Nephron (organoid): ENCODE measurements around the gene PCSK5.

Experiments
- H3K27ac Mint-ChIP-seq, 3 experiments: 2 replicates each; pipeline ENCODE4 v1.8.0; 2020; ENCODE audit warnings: mixed read lengths in 3 of 3, mild to moderate bottlenecking in 2 of 3, moderate library complexity in 1 of 3
- H3K27me3 Mint-ChIP-seq: 2 replicates; pipeline ENCODE4 v1.8.0; 2021; ENCODE audit warnings: low read depth, mild to moderate bottlenecking, moderate library complexity, mixed read lengths
- H3K36me3 Mint-ChIP-seq: 2 replicates; pipeline ENCODE4 v1.8.0; 2020; ENCODE audit warnings: low read depth, mixed read lengths
- H3K4me1 Mint-ChIP-seq: 2 replicates; pipeline ENCODE4 v1.8.0; 2020; ENCODE audit warnings: mixed read lengths
- H3K4me3 Mint-ChIP-seq, 3 experiments: 2 replicates each; pipeline ENCODE4 v1.8.0; 2020; ENCODE audit warnings: mild to moderate bottlenecking in 3 of 3, mixed read lengths in 3 of 3, moderate library complexity in 2 of 3
- H3K9me3 Mint-ChIP-seq: 2 replicates; pipeline ENCODE4 v1.8.0; 2020; ENCODE audit warnings: mixed read lengths
- CTCF ChIP-seq, 3 experiments: fragments of 200-600 bp; sonication (generic); IDR thresholded peaks; one replicate each; pipeline ENCODE4 v1.5.0; 2021; ENCODE audit warnings: antibody characterized with exemption in 3 of 3; ENCODE audit not compliant: unreplicated experiment in 3 of 3

Gene PCSK5

GRCh38 chr9:76181781-76182180, 291.3 kb downstream of the PCSK5 start:
- Mint-ChIP-seq H3K36me3 (peaks cover 51% of the 10 kb centered on the region), H3K4me1 (peaks cover 3% of the 10 kb centered on the region), H3K27ac (no peak overlapping the region), H3K4me3 (no peak overlapping the region), H3K27me3 (no peaks in the 10 kb centered on the region), H3K9me3 (no peaks in the 10 kb centered on the region)
- no peak for TF ChIP-seq CTCF (IDR thresholded peaks at IDR 0.05; ENCODE audit: unreplicated experiment in 3 of 3)

- no peak for TF ChIP-seq CTCF (IDR thresholded peaks at IDR 0.05; ENCODE audit: unreplicated experiment in 3 of 3)
- Mint-ChIP-seq H3K4me1 (peaks cover 15% of the 10 kb centered on the region), H3K4me3 (no peak overlapping the region), H3K27me3 (no peaks in the 10 kb centered on the region), H3K27ac (no peak overlapping the region), H3K9me3 (no peaks in the 10 kb centered on the region), H3K36me3 (peaks cover 60% of the 10 kb centered on the region)
Measured at GRCh38 chr9:76185432-76185831, 295.0 kb downstream of the PCSK5 start.

GRCh38 chr9:76188286-76188685, 297.8 kb downstream of the PCSK5 start:
- Mint-ChIP-seq H3K27ac (no peak overlapping the region), H3K27me3 (no peaks in the 10 kb centered on the region), H3K36me3 (peaks cover 54% of the 10 kb centered on the region), H3K4me1 (peaks cover 15% of the 10 kb centered on the region), H3K9me3 (no peaks in the 10 kb centered on the region), H3K4me3 (no peak overlapping the region)
- TF ChIP-seq CTCF (IDR thresholded peaks at IDR 0.05; ENCODE audit: unreplicated experiment in 3 of 3), result no peak

- H3K27ac Mint-ChIP-seq, result no peak overlapping the region
- H3K9me3 Mint-ChIP-seq, result no peaks in the 10 kb centered on the region
- peaks cover 15% of the 10 kb centered on the region for H3K4me1 Mint-ChIP-seq
- H3K36me3 Mint-ChIP-seq, result peaks cover 55% of the 10 kb centered on the region
- no peak for TF ChIP-seq CTCF (IDR thresholded peaks at IDR 0.05; ENCODE audit: unreplicated experiment in 3 of 3)
- no peak overlapping the region for H3K4me3 Mint-ChIP-seq
- H3K27me3 Mint-ChIP-seq, result no peaks in the 10 kb centered on the region
Measured at GRCh38 chr9:76188905-76189304, 298.4 kb downstream of the PCSK5 start.

GRCh38 chr9:76191493-76191892, 301.0 kb downstream of the PCSK5 start:
- peaks cover 45% of the 10 kb centered on the region for H3K36me3 Mint-ChIP-seq
- TF ChIP-seq CTCF (IDR thresholded peaks at IDR 0.05; ENCODE audit: unreplicated experiment in 3 of 3), result no peak
- H3K27ac Mint-ChIP-seq, result no peak overlapping the region
- H3K9me3 Mint-ChIP-seq, result no peaks in the 10 kb centered on the region
- peaks cover 14% of the 10 kb centered on the region for H3K4me1 Mint-ChIP-seq
- H3K4me3 Mint-ChIP-seq, result no peak overlapping the region
- H3K27me3 Mint-ChIP-seq, result no peaks in the 10 kb centered on the region

GRCh38 chr9:76192013-76192412, 301.5 kb downstream of the PCSK5 start:
- Mint-ChIP-seq H3K4me1 (peaks cover 9% of the 10 kb centered on the region), H3K27ac (no peak overlapping the region), H3K27me3 (no peaks in the 10 kb centered on the region), H3K36me3 (peaks cover 45% of the 10 kb centered on the region), H3K4me3 (no peak overlapping the region), H3K9me3 (no peaks in the 10 kb centered on the region)
- no peak for TF ChIP-seq CTCF (IDR thresholded peaks at IDR 0.05; ENCODE audit: unreplicated experiment in 3 of 3)
